Uterus (tissue), 2 donors: Measurements from ENCODE around the gene ADM2.

Experiments used
- CTCF ChIP-seq, 4 experiments: fragments of 200-600 bp in 2 of 4; fragments of 450-650 bp in 2 of 4; sonication (generic) in 2 of 4; IDR thresholded peaks; one replicate each; pipeline ENCODE4 v1.5.1; 2016 to 2019; ENCODE audit warnings: antibody characterized with exemption in 4 of 4, mild to moderate bottlenecking in 2 of 4, moderate library complexity in 1 of 4
- POLR2A ChIP-seq, 2 donors: fragments of 450-650 bp; IDR thresholded peaks; one replicate each; pipeline ENCODE4 v1.6.1; 2016; ENCODE audit warnings: antibody characterized with exemption in 2 of 2, mild to moderate bottlenecking in 1 of 2, moderate library complexity in 1 of 2

- TF ChIP-seq POLR2A (IDR thresholded peaks at IDR 0.05) (no peak), CTCF (IDR thresholded peaks at IDR 0.05) (no peak)
Observed at GRCh38 chr22:50482107-50483074, 1.0 kb downstream of the ADM2 start.
